HEK293 (cell line): ENCODE data around the gene LLGL2.

ENCODE experiments used
- KLF16 ChIP-seq: fragments of 450-650 bp; formaldehyde crosslinking; IDR thresholded peaks from 2 replicates; pipeline ENCODE4 v1.5.1; 2017; ENCODE audit warnings: missing biosample characterization, missing genetic modification characterization
- RBAK ChIP-seq: fragments of 450-650 bp; formaldehyde crosslinking; IDR thresholded peaks from 2 replicates; pipeline ENCODE4 v1.5.1; 2016; ENCODE audit warnings: missing biosample characterization, missing genetic modification characterization
- ZNF530 ChIP-seq: fragments of 450-650 bp; formaldehyde crosslinking; IDR thresholded peaks from 2 replicates; pipeline ENCODE4 v1.5.1; 2016; ENCODE audit warnings: low read depth, missing biosample characterization, missing genetic modification characterization
- ZNF585B ChIP-seq: fragments of 450-650 bp; formaldehyde crosslinking; IDR thresholded peaks from 2 replicates; pipeline ENCODE4 v1.5.1; 2016; ENCODE audit warnings: missing biosample characterization, missing genetic modification characterization
- ZNF768 ChIP-seq: fragments of 450-650 bp; formaldehyde crosslinking; IDR thresholded peaks from 2 replicates; pipeline ENCODE4 v1.5.1; 2018; ENCODE audit warnings: missing biosample characterization, mild to moderate bottlenecking, missing genetic modification characterization
- TF ChIP-seq, protein P1 (sequence below): fragments of 450-650 bp; formaldehyde crosslinking; IDR thresholded peaks from 2 replicates; pipeline ENCODE4 v1.5.1; 2016; ENCODE audit warnings: missing biosample characterization, missing genetic modification characterization
- TF ChIP-seq, protein P2 (sequence below): fragments of 450-650 bp; formaldehyde crosslinking; optimal IDR thresholded peaks from 2 replicates; pipeline ENCODE3; 2016; ENCODE audit warnings: missing biosample characterization, mild to moderate bottlenecking, missing genetic modification characterization
- TF ChIP-seq, protein P3 (sequence below): fragments of 450-650 bp; formaldehyde crosslinking; IDR thresholded peaks from 2 replicates; pipeline ENCODE4 v1.5.1; 2016; ENCODE audit warnings: missing biosample characterization, missing genetic modification characterization
- TF ChIP-seq, protein P4 (sequence below): fragments of 450-650 bp; formaldehyde crosslinking; conservative IDR thresholded peaks from 2 replicates; pipeline ENCODE4 v1.5.1; 2016; ENCODE audit warnings: low read depth, missing biosample characterization, missing genetic modification characterization
- TF ChIP-seq, protein P5 (sequence below): fragments of 450-650 bp; formaldehyde crosslinking; IDR thresholded peaks from 2 replicates; pipeline ENCODE4 v1.5.1; 2016; ENCODE audit warnings: missing biosample characterization, missing genetic modification characterization

DNA sequence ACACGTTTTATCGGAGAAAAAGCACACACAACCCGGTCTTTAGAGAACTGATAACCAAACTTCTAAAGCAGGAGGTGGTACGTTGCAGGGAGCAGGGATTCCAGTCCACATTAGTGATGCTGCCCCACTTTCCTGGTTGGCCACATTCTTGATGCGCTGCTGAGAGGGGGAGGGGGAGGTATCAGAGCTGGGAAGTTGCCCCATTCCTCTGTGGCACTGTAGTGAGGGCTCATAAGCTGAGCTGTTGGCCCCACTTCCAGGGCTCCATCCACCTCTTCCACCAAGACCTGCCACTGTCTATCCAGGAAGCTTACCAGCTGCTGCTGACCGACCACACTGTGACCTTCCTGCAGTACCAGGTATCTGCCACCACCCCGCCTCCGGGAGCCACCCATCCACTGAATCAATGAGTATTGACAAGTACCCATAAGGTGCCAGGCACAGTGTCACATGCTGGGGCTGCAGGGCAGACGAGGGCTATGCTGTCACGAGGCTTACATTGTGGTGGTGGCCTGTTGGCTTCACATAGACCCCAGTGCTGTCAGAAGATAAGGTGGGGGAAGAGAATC is 8.1 kb upstream of the LLGL2 start:
- no peak for TF ChIP-seq KLF16 (tag by site-specific recombination)
- TF ChIP-seq, protein P1, sequence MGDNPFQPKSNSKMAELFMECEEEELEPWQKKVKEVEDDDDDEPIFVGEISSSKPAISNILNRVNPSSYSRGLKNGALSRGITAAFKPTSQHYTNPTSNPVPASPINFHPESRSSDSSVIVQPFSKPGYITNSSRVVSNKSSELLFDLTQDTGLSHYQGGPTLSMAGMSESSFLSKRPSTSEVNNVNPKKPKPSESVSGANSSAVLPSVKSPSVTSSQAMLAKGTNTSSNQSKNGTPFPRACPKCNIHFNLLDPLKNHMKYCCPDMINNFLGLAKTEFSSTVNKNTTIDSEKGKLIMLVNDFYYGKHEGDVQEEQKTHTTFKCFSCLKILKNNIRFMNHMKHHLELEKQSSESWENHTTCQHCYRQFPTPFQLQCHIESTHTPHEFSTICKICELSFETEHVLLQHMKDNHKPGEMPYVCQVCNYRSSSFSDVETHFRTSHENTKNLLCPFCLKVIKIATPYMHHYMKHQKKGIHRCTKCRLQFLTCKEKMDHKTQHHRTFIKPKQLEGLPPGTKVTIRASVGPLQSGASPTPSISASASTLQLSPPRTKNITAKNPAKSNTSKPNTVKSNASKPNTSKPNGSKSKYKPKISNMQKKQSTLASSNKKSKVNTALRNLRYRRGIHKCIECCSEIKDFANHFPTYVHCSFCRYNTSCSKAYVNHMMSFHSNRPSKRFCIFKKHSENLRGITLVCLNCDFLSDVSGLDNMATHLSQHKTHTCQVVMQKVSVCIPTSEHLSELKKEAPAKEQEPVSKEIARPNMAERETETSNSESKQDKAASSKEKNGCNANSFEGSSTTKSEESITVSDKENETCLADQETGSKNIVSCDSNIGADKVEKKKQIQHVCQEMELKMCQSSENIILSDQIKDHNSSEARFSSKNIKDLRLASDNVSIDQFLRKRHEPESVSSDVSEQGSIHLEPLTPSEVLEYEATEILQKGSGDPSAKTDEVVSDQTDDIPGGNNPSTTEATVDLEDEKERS (tag by site-specific recombination): no peak
- no peak for TF ChIP-seq ZNF585B (tag by site-specific recombination)
- no peak for TF ChIP-seq ZNF768 (tag by site-specific recombination)
- TF ChIP-seq, protein P2, sequence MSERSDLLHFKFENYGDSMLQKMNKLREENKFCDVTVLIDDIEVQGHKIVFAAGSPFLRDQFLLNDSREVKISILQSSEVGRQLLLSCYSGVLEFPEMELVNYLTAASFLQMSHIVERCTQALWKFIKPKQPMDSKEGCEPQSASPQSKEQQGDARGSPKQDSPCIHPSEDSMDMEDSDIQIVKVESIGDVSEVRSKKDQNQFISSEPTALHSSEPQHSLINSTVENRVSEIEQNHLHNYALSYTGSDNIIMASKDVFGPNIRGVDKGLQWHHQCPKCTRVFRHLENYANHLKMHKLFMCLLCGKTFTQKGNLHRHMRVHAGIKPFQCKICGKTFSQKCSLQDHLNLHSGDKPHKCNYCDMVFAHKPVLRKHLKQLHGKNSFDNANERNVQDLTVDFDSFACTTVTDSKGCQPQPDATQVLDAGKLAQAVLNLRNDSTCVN (tag by site-specific recombination): no peak
- TF ChIP-seq, protein P3, sequence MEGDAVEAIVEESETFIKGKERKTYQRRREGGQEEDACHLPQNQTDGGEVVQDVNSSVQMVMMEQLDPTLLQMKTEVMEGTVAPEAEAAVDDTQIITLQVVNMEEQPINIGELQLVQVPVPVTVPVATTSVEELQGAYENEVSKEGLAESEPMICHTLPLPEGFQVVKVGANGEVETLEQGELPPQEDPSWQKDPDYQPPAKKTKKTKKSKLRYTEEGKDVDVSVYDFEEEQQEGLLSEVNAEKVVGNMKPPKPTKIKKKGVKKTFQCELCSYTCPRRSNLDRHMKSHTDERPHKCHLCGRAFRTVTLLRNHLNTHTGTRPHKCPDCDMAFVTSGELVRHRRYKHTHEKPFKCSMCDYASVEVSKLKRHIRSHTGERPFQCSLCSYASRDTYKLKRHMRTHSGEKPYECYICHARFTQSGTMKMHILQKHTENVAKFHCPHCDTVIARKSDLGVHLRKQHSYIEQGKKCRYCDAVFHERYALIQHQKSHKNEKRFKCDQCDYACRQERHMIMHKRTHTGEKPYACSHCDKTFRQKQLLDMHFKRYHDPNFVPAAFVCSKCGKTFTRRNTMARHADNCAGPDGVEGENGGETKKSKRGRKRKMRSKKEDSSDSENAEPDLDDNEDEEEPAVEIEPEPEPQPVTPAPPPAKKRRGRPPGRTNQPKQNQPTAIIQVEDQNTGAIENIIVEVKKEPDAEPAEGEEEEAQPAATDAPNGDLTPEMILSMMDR (tag by site-specific recombination): peak; percentile 30; the same call in 1 of the 2 replicates
- TF ChIP-seq ZNF530 (tag by site-specific recombination): no peak
- TF ChIP-seq, protein P4, sequence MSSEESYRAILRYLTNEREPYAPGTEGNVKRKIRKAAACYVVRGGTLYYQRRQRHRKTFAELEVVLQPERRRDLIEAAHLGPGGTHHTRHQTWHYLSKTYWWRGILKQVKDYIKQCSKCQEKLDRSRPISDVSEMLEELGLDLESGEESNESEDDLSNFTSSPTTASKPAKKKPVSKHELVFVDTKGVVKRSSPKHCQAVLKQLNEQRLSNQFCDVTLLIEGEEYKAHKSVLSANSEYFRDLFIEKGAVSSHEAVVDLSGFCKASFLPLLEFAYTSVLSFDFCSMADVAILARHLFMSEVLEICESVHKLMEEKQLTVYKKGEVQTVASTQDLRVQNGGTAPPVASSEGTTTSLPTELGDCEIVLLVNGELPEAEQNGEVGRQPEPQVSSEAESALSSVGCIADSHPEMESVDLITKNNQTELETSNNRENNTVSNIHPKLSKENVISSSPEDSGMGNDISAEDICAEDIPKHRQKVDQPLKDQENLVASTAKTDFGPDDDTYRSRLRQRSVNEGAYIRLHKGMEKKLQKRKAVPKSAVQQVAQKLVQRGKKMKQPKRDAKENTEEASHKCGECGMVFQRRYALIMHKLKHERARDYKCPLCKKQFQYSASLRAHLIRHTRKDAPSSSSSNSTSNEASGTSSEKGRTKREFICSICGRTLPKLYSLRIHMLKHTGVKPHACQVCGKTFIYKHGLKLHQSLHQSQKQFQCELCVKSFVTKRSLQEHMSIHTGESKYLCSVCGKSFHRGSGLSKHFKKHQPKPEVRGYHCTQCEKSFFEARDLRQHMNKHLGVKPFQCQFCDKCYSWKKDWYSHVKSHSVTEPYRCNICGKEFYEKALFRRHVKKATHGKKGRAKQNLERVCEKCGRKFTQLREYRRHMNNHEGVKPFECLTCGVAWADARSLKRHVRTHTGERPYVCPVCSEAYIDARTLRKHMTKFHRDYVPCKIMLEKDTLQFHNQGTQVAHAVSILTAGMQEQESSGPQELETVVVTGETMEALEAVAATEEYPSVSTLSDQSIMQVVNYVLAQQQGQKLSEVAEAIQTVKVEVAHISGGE (tag by site-specific recombination): no peak
- TF ChIP-seq, protein P5, sequence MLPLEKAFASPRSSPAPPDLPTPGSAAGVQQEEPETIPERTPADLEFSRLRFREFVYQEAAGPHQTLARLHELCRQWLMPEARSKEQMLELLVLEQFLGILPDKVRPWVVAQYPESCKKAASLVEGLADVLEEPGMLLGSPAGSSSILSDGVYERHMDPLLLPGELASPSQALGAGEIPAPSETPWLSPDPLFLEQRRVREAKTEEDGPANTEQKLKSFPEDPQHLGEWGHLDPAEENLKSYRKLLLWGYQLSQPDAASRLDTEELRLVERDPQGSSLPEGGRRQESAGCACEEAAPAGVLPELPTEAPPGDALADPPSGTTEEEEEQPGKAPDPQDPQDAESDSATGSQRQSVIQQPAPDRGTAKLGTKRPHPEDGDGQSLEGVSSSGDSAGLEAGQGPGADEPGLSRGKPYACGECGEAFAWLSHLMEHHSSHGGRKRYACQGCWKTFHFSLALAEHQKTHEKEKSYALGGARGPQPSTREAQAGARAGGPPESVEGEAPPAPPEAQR (tag by site-specific recombination): no peak
- no peak for TF ChIP-seq RBAK (tag by site-specific recombination)
